ENCODE results near the gene ZNF329.
"Not testable (repeated sequence)": the region's sequence is repeated elsewhere in the genome, so short reads cannot be mapped to it uniquely, and the experiment has no call there.

ZNF329 gene

DNA sequence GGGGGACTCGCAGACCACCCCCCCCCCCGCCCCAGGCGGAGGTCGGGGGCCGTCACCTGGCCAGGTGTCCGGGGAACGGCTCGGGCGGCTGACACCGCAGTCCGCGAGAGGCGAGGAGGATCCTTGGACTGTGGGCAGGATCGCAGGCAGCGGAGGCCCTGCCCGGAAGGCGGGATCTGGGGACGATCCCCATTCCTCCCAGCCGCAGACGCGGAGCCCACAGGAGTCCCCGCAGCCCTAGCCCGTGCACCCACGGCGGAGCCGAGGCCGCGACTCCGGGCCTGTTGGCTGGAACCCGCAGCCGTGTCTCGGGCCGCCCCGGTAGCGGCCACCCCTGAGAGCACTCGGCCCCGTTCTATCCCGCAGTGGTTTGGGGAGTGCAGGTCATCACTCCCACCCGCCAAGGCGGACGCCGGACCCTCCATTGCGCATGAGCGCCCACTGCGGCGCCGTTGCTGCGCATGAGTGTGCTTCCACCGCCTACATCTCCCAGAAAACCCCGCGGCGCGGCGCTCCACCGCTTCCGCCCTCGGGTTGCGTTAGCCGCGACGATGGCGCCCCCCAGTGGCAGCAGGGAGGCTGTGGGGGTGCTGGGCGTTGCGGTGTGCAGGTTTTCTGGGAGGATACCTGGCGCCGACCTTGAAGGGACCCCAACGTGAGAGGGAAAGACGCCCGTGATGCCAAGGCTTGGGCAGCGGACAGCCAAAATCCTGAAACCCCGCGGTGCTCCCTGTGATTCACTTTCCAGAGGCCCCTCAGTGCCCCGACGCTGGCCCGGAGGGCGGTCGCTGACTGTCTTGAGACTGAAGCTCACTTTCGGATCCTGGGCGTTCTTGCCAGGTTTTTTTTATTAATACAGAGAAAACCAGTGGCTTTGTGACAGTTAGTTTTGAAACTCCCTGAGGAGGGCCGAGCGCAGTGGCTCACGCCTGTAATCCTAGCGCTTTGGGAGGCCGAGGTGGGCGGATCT, 4.4 kb upstream of the ZNF329 start:
- H3K9ac ChIP-seq (ENCODE audit: low read depth, low read length): peak overlapping the region; percentile 87
- H3K36me3 ChIP-seq (ENCODE audit: insufficient read depth, low read length): no peaks in the 10 kb centered on the region
- H3K27me3 ChIP-seq (ENCODE audit: control insufficient read depth, insufficient read depth, low read length): no peaks in the 10 kb centered on the region
- H3K4me1 ChIP-seq (ENCODE audit: control insufficient read depth, insufficient read depth, low read length): peaks cover 5% of the 10 kb centered on the region
- H3K4me3 ChIP-seq (ENCODE audit: low read length): peak overlapping the region; percentile 99
- peaks cover 13% of the 10 kb centered on the region for H3K9me3 ChIP-seq (replicated peaks; ENCODE audit: low read length)
- peak overlapping the region; percentile 98 for H3K4me2 ChIP-seq (ENCODE audit: low read length)

DNA sequence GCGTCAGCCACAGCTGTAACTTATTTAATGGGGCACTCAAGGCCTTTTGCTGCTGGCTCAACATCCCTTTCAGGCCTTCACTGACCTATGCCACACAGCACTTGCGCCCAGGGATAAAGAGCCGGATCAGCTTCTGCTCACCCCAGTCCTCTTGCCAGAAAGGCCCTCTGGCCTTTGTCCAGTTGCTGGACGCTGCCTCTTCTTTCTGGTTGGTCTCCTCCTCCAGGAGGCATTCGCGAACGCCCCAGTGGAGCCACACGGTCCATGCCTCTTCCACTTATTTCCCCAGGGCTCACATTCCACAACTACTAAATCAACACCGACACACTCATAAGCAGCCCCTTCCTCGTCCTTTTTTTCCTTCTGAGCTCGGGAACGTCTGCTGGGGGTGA, 3.7 kb upstream of the ZNF329 start:
- H3K27me3 ChIP-seq (ENCODE audit: control insufficient read depth, insufficient read depth, low read length): no peaks in the 10 kb centered on the region
- peaks cover 5% of the 10 kb centered on the region for H3K4me1 ChIP-seq (ENCODE audit: control insufficient read depth, insufficient read depth, low read length)
- H3K9ac ChIP-seq (ENCODE audit: low read depth, low read length): peak overlapping the region; percentile 87
- H3K36me3 ChIP-seq (ENCODE audit: insufficient read depth, low read length): no peaks in the 10 kb centered on the region
- peak overlapping the region; percentile 99 for H3K4me3 ChIP-seq (ENCODE audit: low read length)
- peak overlapping the region; percentile 98 for H3K4me2 ChIP-seq (ENCODE audit: low read length)
- H3K9me3 ChIP-seq (replicated peaks; ENCODE audit: low read length): peaks cover 13% of the 10 kb centered on the region

DNA sequence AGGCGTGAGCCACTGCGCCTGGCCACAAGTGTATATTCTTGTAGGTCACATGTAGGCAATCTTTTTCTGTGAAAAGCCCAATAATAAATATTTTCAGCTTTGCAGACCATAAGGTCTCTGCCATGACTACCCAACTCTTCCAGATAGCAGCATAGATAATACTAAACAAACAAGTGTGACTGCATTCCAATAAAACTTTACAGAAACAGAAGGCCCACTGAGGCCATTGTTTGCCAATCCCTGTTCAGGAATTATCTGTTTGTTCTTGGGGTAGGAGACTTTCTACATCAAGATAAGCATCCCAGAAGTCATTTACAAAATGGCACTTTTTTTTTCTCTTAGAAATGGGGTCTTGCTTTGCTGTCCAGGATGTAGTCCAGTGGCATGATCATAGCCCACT, 2.8 kb upstream of the ZNF329 start:
- Histone ChIP-seq H3K27me3 (ENCODE audit: control insufficient read depth, insufficient read depth, low read length) (no peaks in the 10 kb centered on the region), H3K4me2 (ENCODE audit: low read length) (peak overlapping the region; percentile 98), H3K4me3 (ENCODE audit: low read length) (no peak overlapping the region), H3K4me1 (ENCODE audit: control insufficient read depth, insufficient read depth, low read length) (peaks cover 5% of the 10 kb centered on the region), H3K36me3 (ENCODE audit: insufficient read depth, low read length) (no peaks in the 10 kb centered on the region), H3K9ac (ENCODE audit: low read depth, low read length) (no peak overlapping the region), H3K9me3 (replicated peaks; ENCODE audit: low read length) (peaks cover 13% of the 10 kb centered on the region)

GRCh38 chr19:58147475-58147874, 3.1 kb downstream of the ZNF329 start:
- H3K27me3 ChIP-seq (ENCODE audit: control insufficient read depth, insufficient read depth, low read length); H3K36me3 ChIP-seq (ENCODE audit: insufficient read depth, low read length); H3K4me2 ChIP-seq (ENCODE audit: low read length); H3K4me3 ChIP-seq (ENCODE audit: low read length); H3K4me1 ChIP-seq (ENCODE audit: control insufficient read depth, insufficient read depth, low read length); H3K9ac ChIP-seq (ENCODE audit: low read depth, low read length): not testable (repeated sequence)
- H3K9me3 ChIP-seq (replicated peaks; ENCODE audit: low read length): peaks cover 19% of the 10 kb centered on the region

GRCh38 chr19:58145849-58146248, 4.7 kb downstream of the ZNF329 start:
- H3K4me1 ChIP-seq (ENCODE audit: control insufficient read depth, insufficient read depth, low read length): no peaks in the 10 kb centered on the region
- H3K4me2 ChIP-seq (ENCODE audit: low read length): no peak overlapping the region
- H3K9me3 ChIP-seq (replicated peaks; ENCODE audit: low read length): peaks cover 14% of the 10 kb centered on the region
- no peak overlapping the region for H3K4me3 ChIP-seq (ENCODE audit: low read length)
- peaks cover 19% of the 10 kb centered on the region for H3K36me3 ChIP-seq (ENCODE audit: insufficient read depth, low read length)
- H3K27me3 ChIP-seq (ENCODE audit: control insufficient read depth, insufficient read depth, low read length): no peaks in the 10 kb centered on the region
- no peak overlapping the region for H3K9ac ChIP-seq (ENCODE audit: low read depth, low read length)

- no peaks in the 10 kb centered on the region for H3K4me1 ChIP-seq (ENCODE audit: control insufficient read depth, insufficient read depth, low read length)
- H3K9ac ChIP-seq (ENCODE audit: low read depth, low read length): no peak overlapping the region
- no peak overlapping the region for H3K4me3 ChIP-seq (ENCODE audit: low read length)
- no peaks in the 10 kb centered on the region for H3K27me3 ChIP-seq (ENCODE audit: control insufficient read depth, insufficient read depth, low read length)
- peaks cover 51% of the 10 kb centered on the region for H3K9me3 ChIP-seq (replicated peaks; ENCODE audit: low read length)
- peaks cover 61% of the 10 kb centered on the region for H3K36me3 ChIP-seq (ENCODE audit: insufficient read depth, low read length)
- H3K4me2 ChIP-seq (ENCODE audit: low read length): no peak overlapping the region
Observed at GRCh38 chr19:58134244-58134643, 16.3 kb downstream of the ZNF329 start.

DNA sequence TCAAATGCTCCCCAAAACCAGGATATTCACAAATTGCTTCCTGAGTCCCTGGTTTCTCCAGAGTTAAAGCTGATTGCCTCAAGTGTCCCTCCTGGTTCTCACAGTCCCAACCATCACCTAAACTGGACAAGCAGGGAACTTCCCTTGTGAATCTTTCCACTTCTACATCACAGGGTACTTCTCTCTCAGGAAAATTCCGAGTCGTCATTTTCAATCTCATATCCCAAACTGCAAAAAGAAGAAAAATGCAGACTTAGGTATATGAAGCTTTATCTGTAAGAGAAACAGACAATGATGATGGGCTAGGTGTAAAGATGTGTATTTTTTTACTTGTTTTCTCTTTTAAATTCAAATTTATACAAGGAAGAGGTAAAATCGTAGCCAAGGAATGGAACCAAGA, 21.3 kb downstream of the ZNF329 start:
- Histone ChIP-seq H3K9me3 (replicated peaks; ENCODE audit: low read length) (peaks cover 75% of the 10 kb centered on the region), H3K36me3 (ENCODE audit: insufficient read depth, low read length) (peaks cover 60% of the 10 kb centered on the region), H3K4me2 (ENCODE audit: low read length) (no peak overlapping the region), H3K9ac (ENCODE audit: low read depth, low read length) (no peak overlapping the region), H3K4me1 (ENCODE audit: control insufficient read depth, insufficient read depth, low read length) (no peaks in the 10 kb centered on the region), H3K27me3 (ENCODE audit: control insufficient read depth, insufficient read depth, low read length) (no peaks in the 10 kb centered on the region), H3K4me3 (ENCODE audit: low read length) (peak overlapping the region; percentile 32)

GRCh38 chr19:58128041-58128685, 22.4 kb downstream of the ZNF329 start:
- no peak overlapping the region for H3K4me2 ChIP-seq (ENCODE audit: low read length)
- H3K4me3 ChIP-seq (ENCODE audit: low read length): no peak overlapping the region
- H3K36me3 ChIP-seq (ENCODE audit: insufficient read depth, low read length): peaks cover 50% of the 10 kb centered on the region
- peaks cover 77% of the 10 kb centered on the region for H3K9me3 ChIP-seq (replicated peaks; ENCODE audit: low read length)
- no peaks in the 10 kb centered on the region for H3K4me1 ChIP-seq (ENCODE audit: control insufficient read depth, insufficient read depth, low read length)
- H3K9ac ChIP-seq (ENCODE audit: low read depth, low read length): no peak overlapping the region
- no peaks in the 10 kb centered on the region for H3K27me3 ChIP-seq (ENCODE audit: control insufficient read depth, insufficient read depth, low read length)

GRCh38 chr19:58123354-58123753, 27.2 kb downstream of the ZNF329 start:
- peaks cover 62% of the 10 kb centered on the region for H3K9me3 ChIP-seq (replicated peaks; ENCODE audit: low read length)
- H3K9ac ChIP-seq (ENCODE audit: low read depth, low read length): no peak overlapping the region
- peaks cover 17% of the 10 kb centered on the region for H3K36me3 ChIP-seq (ENCODE audit: insufficient read depth, low read length)
- H3K4me3 ChIP-seq (ENCODE audit: low read length): no peak overlapping the region
- H3K4me1 ChIP-seq (ENCODE audit: control insufficient read depth, insufficient read depth, low read length): no peaks in the 10 kb centered on the region
- H3K27me3 ChIP-seq (ENCODE audit: control insufficient read depth, insufficient read depth, low read length): no peaks in the 10 kb centered on the region
- no peak overlapping the region for H3K4me2 ChIP-seq (ENCODE audit: low read length)

- Histone ChIP-seq H3K9ac (ENCODE audit: low read depth, low read length) (no peak overlapping the region), H3K36me3 (ENCODE audit: insufficient read depth, low read length) (no peaks in the 10 kb centered on the region), H3K27me3 (ENCODE audit: control insufficient read depth, insufficient read depth, low read length) (no peaks in the 10 kb centered on the region), H3K4me1 (ENCODE audit: control insufficient read depth, insufficient read depth, low read length) (no peaks in the 10 kb centered on the region), H3K4me2 (ENCODE audit: low read length) (no peak overlapping the region), H3K9me3 (replicated peaks; ENCODE audit: low read length) (peaks cover 49% of the 10 kb centered on the region), H3K4me3 (ENCODE audit: low read length) (no peak overlapping the region)
Observed at GRCh38 chr19:58118979-58119733, 31.4 kb downstream of the ZNF329 start.

- H3K4me3 ChIP-seq (ENCODE audit: low read length): peak overlapping the region; percentile 30
- H3K27me3 ChIP-seq (ENCODE audit: control insufficient read depth, insufficient read depth, low read length): no peaks in the 10 kb centered on the region
- no peak overlapping the region for H3K9ac ChIP-seq (ENCODE audit: low read depth, low read length)
- no peak overlapping the region for H3K4me2 ChIP-seq (ENCODE audit: low read length)
- no peaks in the 10 kb centered on the region for H3K4me1 ChIP-seq (ENCODE audit: control insufficient read depth, insufficient read depth, low read length)
- peaks cover 45% of the 10 kb centered on the region for H3K9me3 ChIP-seq (replicated peaks; ENCODE audit: low read length)
- H3K36me3 ChIP-seq (ENCODE audit: insufficient read depth, low read length): no peaks in the 10 kb centered on the region
Observed at GRCh38 chr19:58117841-58118575, 32.6 kb downstream of the ZNF329 start.
